ENCODE results near the gene RERG. TPM values are rescaled to one million over a fixed set of nuclear protein-coding genes. Genes with fewer than 3 reads are reported as not detected.

RERG gene
- total and polyA plus RNA-seq, 4 donors = 1.0 to 1.4 (median 1.1) TPM

DNA sequence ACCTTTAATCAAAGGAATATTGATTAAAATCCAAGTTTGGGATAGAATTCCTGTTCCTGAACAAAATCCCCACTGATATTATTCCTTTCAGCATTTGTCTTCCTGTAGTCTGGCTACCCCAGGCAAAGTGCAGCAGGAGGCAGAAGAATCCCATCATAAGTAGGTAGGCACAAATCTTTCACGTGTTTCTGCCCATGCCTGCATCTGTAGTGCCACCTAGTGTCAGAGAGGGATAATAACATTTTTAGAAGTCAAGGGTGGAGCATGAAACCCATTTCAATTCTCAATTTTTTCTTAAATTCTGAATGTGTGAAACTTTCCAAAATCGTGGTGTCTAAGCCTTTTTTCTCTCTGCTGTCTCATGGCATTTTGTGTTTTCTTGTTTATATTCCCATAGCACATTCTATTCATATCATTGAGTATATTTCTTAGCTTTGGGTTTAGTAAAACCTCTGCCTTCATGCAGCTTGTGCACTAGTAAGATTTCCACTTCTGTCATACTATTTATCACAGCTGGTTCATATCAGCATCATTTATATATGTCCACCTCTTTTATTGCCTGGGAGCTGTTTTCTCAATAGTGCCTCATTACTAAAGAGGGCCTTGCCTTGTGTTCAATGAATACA is 47.8 kb upstream of the RERG start:
- Histone ChIP-seq H3K4me3 (ENCODE audit: low read depth in 1 of 3, low read length in 3 of 3) (no peak overlapping the region), H3K4me1 (ENCODE audit: control insufficient read depth in 4 of 4, insufficient read depth in 4 of 4, low read length in 3 of 4) (peaks cover 0 to 2% (median 1%) of the 10 kb centered on the region in 4 donors), H3K27me3 (ENCODE audit: control insufficient read depth in 4 of 4, insufficient read depth in 4 of 4, low read length in 3 of 4) (peaks cover 0 to 4% (median 0%) of the 10 kb centered on the region in 4 donors), H3K36me3 (ENCODE audit: control insufficient read depth in 4 of 4, insufficient read depth in 3 of 4, low read depth in 1 of 4, low read length in 3 of 4) (no peaks in the 10 kb centered on the region), H3K9me3 (ENCODE audit: control insufficient read depth in 4 of 4, low read length in 3 of 4) (no peaks in the 10 kb centered on the region), H3K27ac (ENCODE audit: low read depth in 1 of 2, low read length in 2 of 2) (no peak overlapping the region), H3K9ac (ENCODE audit: low read depth in 1 of 2, low read length in 2 of 2) (no peak overlapping the region)
- 2% methylated on average over 2 of the region's 2 CpGs for WGBS
- no peak for DNase-seq (ENCODE audit: low spot score)
- TF ChIP-seq TAF1 (conservative IDR thresholded peaks at IDR 0.05) = no peak
- TF ChIP-seq REST (IDR thresholded peaks at IDR 0.05) = no peak
- TF ChIP-seq, protein P1, sequence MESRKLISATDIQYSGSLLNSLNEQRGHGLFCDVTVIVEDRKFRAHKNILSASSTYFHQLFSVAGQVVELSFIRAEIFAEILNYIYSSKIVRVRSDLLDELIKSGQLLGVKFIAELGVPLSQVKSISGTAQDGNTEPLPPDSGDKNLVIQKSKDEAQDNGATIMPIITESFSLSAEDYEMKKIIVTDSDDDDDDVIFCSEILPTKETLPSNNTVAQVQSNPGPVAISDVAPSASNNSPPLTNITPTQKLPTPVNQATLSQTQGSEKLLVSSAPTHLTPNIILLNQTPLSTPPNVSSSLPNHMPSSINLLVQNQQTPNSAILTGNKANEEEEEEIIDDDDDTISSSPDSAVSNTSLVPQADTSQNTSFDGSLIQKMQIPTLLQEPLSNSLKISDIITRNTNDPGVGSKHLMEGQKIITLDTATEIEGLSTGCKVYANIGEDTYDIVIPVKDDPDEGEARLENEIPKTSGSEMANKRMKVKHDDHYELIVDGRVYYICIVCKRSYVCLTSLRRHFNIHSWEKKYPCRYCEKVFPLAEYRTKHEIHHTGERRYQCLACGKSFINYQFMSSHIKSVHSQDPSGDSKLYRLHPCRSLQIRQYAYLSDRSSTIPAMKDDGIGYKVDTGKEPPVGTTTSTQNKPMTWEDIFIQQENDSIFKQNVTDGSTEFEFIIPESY (IDR thresholded peaks at IDR 0.05) = no peak
- TF ChIP-seq, protein P2, sequence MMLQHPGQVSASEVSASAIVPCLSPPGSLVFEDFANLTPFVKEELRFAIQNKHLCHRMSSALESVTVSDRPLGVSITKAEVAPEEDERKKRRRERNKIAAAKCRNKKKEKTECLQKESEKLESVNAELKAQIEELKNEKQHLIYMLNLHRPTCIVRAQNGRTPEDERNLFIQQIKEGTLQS (IDR thresholded peaks at IDR 0.05) = no peak
- TF ChIP-seq EGR1 (IDR thresholded peaks at IDR 0.05; ENCODE audit: low read depth in 2 of 2) = no peak
- no peak for TF ChIP-seq RXRA (IDR thresholded peaks at IDR 0.05)
- TF ChIP-seq SP1 (IDR thresholded peaks at IDR 0.05) = no peak
- no peak for TF ChIP-seq HNF4A (conservative IDR thresholded peaks at IDR 0.05)
- TF ChIP-seq YY1 (IDR thresholded peaks at IDR 0.05) = no peak
- TF ChIP-seq, protein P3, sequence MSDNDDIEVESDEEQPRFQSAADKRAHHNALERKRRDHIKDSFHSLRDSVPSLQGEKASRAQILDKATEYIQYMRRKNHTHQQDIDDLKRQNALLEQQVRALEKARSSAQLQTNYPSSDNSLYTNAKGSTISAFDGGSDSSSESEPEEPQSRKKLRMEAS (IDR thresholded peaks at IDR 0.05) = peak; percentile 40
- TF ChIP-seq GABPA (IDR thresholded peaks at IDR 0.05 in 1 of 2, conservative IDR thresholded peaks at IDR 0.05 in 1 of 2) = no peak
- no peak for TF ChIP-seq FOXA1 (IDR thresholded peaks at IDR 0.05)
- peak; percentile 94 to 97 for TF ChIP-seq RAD21 (IDR thresholded peaks at IDR 0.05)
- TF ChIP-seq HNF4G (IDR thresholded peaks at IDR 0.05) = peak; percentile 14
- no peak for TF ChIP-seq NR2F2 (IDR thresholded peaks at IDR 0.05)
- no peak for TF ChIP-seq FOXA2 (IDR thresholded peaks at IDR 0.05)
- TF ChIP-seq JUND (IDR thresholded peaks at IDR 0.05) = no peak
- peak; percentile 81 for TF ChIP-seq CTCF (IDR thresholded peaks at IDR 0.05; ENCODE audit: low read depth, low read length, missing input control)
